ENCODE data around the gene C8G.

The C8G gene

DNA sequence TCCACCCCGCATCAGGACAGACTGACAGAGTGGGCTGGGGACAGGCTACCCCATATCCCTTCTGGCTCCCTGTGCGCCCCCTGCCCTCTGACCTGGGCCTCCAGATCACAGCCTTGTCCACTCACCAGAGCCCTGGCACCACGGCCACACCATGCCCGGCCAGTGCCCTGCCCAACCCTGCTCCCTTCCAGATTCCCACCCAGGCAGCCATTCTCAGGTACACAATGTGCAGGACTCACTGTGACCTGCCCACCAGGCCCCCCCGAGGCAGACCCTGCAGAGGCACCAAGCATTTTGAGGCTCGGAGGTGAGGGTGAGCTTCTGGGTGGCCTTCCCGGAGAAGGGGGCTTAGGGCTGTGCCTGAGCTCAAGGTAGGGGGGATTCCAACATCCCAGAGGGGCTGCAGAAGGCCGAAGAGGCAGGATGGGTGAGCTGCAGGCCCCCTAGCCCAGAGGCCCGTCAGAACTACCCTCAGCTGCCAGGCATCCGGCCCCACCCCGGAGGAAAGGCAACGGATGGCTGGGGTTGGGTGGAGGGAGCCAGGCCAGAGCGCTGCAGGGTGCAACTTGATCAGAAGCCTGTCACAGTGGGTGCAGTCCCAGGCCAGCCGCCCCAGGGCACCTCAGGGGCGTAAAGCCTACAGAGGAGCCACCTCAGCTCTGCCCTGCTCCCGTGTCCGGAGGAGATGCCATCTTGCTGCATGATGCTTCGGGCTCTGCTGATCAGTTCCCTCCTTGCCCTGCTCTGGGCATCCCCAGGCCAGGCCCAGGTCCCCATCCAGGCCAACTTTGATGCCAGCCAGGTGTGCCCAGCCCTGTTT lies 37.4 kb downstream of the C8G start, which contains the start of gene LCNL1:
LCNL1 (plus strand) TSS at position 762 of the 820 bp plus-strand sequence. CDS start 594 bp downstream, outside the sequence.
- DNase-seq (ENCODE audit: low read depth in 3 of 3), result no peak

- no peak for DNase-seq (ENCODE audit: low read depth in 3 of 3)
Measured at GRCh38 chr9:136983167-136983566, 38.1 kb downstream of the C8G start.

DNA sequence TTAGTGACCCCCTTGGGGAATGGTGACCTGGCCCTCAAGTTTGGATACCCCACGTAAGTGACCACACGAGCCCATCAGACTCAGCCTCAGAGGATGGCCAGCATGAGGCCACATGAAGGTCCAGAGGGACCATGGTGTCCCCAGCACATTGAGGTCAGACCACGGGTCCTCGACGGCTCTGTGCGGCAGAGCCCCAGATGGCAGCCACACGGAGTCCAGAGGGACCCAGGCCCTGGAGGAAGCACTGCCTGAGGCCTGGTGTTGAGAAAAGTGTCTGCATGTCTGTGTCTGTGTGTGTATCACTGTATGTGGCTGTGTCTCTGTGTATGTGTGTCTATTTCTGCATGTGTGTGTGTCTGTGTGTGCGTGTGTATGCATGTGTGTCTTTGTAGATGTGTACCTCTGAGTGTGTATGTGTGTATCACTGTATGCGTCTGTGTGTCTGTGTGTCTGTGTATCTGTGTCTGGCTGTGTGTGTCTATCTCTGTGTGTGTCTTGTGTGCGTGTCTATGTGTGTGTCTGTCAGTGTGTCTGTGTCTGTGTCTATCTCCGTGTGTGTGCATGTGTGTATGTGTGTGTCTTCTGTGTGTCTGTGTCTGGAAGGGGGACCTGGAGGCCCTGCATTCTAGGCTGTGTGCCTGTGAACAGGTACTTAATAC lies 38.7 kb downstream of the C8G start:
- no peak for DNase-seq (ENCODE audit: low read depth in 3 of 3)

GRCh38 chr9:136984464-136985026 lies 39.5 kb downstream of the C8G start:
- no peak for DNase-seq (ENCODE audit: low read depth in 3 of 3)

- no peak for DNase-seq (ENCODE audit: low read depth in 3 of 3)
Measured at GRCh38 chr9:136985027-136985602, 40.1 kb downstream of the C8G start.

- DNase-seq (ENCODE audit: low read depth in 3 of 3), result no peak
Measured at GRCh38 chr9:136985853-136986252, 40.8 kb downstream of the C8G start.

- no peak for DNase-seq (ENCODE audit: low read depth in 3 of 3)
Measured at GRCh38 chr9:136988872-136989271, 43.8 kb downstream of the C8G start.

DNA sequence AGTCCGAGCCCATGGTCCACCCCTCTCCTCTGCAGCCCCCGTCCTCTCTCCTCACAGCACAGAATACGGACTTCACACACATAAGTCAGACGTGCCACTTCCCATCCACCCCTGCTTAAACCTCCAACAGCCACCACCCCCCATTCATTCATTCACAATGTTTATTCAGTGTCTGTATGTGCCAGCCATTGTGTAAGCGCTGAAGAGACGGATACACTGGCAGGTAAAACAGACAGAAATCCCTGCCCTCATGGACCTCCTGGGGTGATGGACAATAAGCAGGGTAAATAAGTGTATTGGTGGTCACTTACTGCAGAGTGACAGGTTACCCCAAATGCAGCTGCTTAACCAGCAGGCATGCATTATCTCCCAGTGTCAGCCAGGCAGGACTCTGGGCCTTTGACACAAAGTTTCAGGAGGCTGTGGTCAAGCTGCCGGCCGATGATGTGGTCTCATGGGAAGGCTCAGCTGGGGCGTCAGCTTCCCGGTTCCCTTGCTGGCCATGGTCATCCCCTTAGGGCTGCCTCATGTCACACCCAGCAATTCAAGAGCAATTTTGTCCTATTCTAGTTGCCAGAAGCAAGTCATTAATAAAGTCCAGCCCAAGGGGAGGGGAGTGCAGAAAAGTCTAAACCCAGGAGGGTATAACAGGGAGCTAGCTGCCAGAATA lies 45.3 kb downstream of the C8G start:
- no peak for DNase-seq (ENCODE audit: low read depth in 3 of 3)

DNA sequence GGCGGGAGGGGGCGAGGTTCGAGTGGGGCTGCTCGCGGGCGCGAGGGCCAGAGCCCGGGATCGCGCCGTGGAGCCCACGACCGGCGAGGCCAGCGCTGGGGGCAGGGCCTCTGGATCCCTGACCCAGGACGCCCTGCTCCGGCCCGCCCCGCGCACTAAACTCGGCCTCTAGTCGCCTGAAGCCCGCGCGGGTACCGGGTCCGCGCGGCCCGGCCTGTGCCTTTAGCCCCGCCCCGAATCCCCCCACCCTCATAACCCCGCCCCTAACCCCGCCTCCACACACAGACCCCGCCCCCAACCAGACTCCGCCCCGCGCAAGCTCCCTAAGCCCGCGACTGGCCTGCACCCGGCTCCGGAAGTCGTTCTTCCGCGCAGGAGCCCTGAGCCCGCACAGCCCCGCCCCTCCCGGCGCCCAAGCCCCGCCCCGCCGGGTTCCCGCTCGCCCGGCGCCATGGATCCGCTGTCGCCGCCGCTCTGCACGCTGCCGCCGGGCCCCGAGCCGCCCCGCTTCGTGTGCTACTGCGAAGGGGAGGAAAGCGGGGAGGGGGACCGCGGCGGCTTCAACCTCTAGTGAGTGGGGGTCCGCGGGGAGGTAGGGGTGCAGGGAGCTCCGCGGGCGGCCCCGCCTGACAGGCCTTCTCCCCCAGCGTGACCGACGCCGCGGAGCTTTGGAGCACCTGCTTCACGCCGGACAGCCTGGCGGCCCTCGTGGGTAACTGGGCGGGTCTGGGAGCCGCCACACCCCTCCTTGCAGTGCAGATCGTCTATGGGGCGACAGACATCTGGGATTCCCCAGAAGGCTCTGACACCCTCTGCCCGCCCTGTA lies 47.2 kb downstream of the C8G start, which contains the start of gene PAXX:
PAXX (plus strand) TSS at position 430 of the 826 bp plus-strand sequence; CDS start at position 452, 22 bp downstream.
- DNase-seq (ENCODE audit: low read depth in 3 of 3), result peak; percentile 86 to 95 (median 89)

- no peak for DNase-seq (ENCODE audit: low read depth in 3 of 3)
Measured at GRCh38 chr9:136992819-136993369, 47.9 kb downstream of the C8G start.

- no peak for DNase-seq (ENCODE audit: low read depth in 3 of 3)
Measured at GRCh38 chr9:136994180-136994887, 49.3 kb downstream of the C8G start.

DNA sequence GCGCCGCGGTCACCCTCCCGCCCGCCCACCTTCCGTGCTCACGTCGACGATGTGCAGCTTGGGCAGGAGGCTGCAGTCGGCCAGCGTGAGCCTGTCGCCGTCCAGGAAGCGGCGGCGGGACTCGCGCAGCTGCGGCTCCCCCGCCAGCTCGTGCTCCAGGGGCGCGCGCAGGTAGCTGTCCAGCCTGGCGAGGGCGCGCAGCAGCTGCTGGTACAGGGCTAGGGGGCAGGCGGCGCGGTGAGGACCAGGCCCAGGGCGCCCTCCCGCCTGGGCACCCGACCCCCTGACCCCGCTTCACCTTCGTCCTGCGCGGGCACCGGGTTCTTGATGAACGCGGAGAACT lies 49.8 kb downstream of the C8G start:
- DNase-seq (ENCODE audit: low read depth in 3 of 3), result no peak

DNA sequence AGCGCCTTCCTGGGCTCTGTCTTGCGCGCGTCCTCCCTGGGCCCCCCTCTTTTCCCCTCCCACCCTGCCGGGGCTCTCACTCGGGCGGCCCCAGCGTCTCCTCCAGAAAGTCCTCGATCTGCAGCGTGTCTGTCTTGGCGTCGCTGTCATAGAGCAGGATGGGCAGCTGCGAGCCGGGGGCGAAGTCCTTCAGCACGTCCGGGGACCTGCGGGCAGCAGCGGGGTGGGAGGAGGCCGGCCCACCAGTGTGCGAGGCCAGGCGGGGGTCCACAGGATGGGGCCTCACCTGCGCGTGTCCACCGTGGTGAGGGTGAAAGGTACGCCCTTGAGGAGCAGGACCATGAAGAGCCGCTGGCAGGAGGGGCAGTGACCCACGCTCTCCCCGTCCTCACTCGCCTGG lies 50.3 kb downstream of the C8G start:
- DNase-seq (ENCODE audit: low read depth in 3 of 3), result no peak

- DNase-seq (ENCODE audit: low read depth in 3 of 3), result no peak
Measured at GRCh38 chr9:136995772-136996311, 50.8 kb downstream of the C8G start.
